Astrocyte of the cerebellum (primary cell): ENCODE results near the gene C11orf87.

ENCODE experiments used
- DNase-seq: peaks from one replicate; pipeline ENCODE4 v3.0.0-alpha.2; 2011; ENCODE audit warnings: low read depth
- H3K4me3 ChIP-seq: 2 replicates; pipeline ENCODE4 v1.5.1; 2011; ENCODE audit warnings: mild to moderate bottlenecking, low read depth, low read length, moderate library complexity
- CTCF ChIP-seq: IDR thresholded peaks from 2 replicates; pipeline ENCODE4 v1.5.1; 2012; ENCODE audit warnings: low read length, low read depth, moderate library complexity, mild to moderate bottlenecking; ENCODE audit errors: missing control alignments
- in situ Hi-C: cut with HindIII; loops from 2 replicates; pipeline ENCODE4 v1.10.0; 2017; ENCODE audit warnings: low sequenced_read_pairs

The C11orf87 gene

GRCh38 chr11:109421981-109422869 is at the start of gene C11orf87:
C11orf87 (plus strand) TSS chr11:109422190; CDS start chr11:109423634, 1,444 bp downstream.
- no peak for DNase-seq
- H3K4me3 ChIP-seq = peak within 1 kb of the TSS; percentile 47
- in situ Hi-C loops = no loop called here
- TF ChIP-seq CTCF = no peak

DNA sequence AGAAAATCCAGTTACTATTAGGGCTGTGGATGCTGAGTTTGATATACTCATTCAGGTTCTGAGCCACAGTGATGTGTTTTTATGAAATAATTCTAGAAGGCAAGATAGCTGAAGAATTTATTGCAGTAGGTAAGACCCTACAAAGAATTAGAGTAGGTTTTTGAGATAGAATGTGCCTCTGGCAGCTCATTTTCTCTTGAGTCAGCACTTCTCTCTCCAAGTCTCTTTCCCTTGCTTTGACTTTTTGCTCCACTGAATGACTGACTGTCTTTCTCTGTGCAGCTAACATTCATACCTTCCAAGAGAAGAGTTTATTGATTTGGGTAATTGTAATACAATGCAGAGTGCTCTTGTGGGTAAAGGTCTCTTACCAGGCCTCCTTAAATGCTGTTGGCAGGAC is 48.0 kb upstream of the C11orf87 start:
- DNase-seq = no peak
- no peak for TF ChIP-seq CTCF
- no peak overlapping the region for H3K4me3 ChIP-seq
- in situ Hi-C loops = no loop called here

DNA sequence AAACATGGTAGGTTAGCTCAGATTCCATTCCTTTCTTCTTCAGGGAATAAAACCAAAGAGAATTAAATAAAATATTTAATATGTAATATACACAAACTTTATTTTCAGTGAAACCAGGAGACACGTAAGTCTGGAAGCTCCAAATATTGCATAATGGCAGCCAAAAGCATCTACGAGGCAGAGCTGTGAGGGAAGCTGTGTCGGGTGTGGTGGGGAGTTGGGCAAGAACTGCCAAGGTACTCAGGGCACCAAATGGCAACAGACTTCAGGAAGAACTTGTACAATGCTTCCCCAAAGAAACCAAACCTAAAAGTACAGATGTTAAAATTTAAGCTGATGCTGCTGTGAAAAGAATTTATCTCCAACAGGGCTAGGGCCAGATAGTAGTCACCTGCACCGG is 47.5 kb upstream of the C11orf87 start:
- in situ Hi-C loops = no loop called here
- no peak for TF ChIP-seq CTCF
- DNase-seq = no peak
- no peak overlapping the region for H3K4me3 ChIP-seq

GRCh38 chr11:109377039-109377742 is 44.8 kb upstream of the C11orf87 start:
- H3K4me3 ChIP-seq = no peak overlapping the region
- no peak for TF ChIP-seq CTCF
- no peak for DNase-seq
- in situ Hi-C loops = no loop called here

DNA sequence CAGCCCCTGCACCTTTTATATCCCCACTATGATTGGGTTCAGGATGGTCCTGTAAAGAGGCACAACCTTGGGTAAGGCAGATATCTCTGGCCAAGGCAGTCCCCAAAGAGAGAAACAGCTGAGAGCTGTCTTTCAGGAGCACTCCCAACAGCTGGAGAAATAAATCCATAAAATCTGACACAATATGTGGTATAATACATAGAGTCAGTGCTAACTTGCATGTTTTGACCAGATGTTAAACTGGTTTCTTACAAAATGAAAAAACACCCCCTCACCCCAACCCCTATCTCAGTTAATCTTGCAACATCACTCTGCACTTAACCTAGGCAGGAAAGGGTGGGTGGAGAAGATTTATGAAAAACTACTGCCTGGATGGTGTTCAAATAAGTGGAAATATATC is 44.0 kb upstream of the C11orf87 start:
- in situ Hi-C loops = no loop called here
- H3K4me3 ChIP-seq = no peak overlapping the region
- no peak for DNase-seq
- no peak for TF ChIP-seq CTCF

GRCh38 chr11:109383306-109383705 is 38.7 kb upstream of the C11orf87 start:
- DNase-seq = no peak
- H3K4me3 ChIP-seq = no peak overlapping the region
- TF ChIP-seq CTCF = no peak
- in situ Hi-C loops = no loop called here
